Ovary (tissue), 9 donors: ENCODE data around the gene SCN11A. TPM values are rescaled to one million over a fixed set of nuclear protein-coding genes. Genes with fewer than 3 reads are reported as not detected.

Experiments
- DNase-seq, 5 donors: peaks; one replicate each; pipeline ENCODE4 v3.0.0-alpha.2; 2019 to 2020
- H3K27ac ChIP-seq, 2 donors: fragments of 200-600 bp; one replicate each; pipeline versions ENCODE4 v1.5.1 to v1.8.0; 2019 to 2022
- H3K27me3 ChIP-seq: fragments of 200-600 bp; one replicate; pipeline ENCODE4 v1.8.0; 2022
- H3K36me3 ChIP-seq: fragments of 200-600 bp; sonication (generic); one replicate; pipeline ENCODE4 v1.5.1; 2019
- H3K4me1 ChIP-seq: one replicate; pipeline ENCODE4 v1.8.1; 2013; ENCODE audit warnings: mild to moderate bottlenecking, moderate library complexity; ENCODE audit not compliant: insufficient read depth
- H3K4me3 ChIP-seq: fragments of 200-600 bp; sonication (generic); one replicate; pipeline ENCODE4 v1.5.1; 2017
- H3K9me3 ChIP-seq, 2 donors: fragments of 200-600 bp in 1 of 2; sonication (generic) in 1 of 2; one replicate each; pipeline versions ENCODE4 v1.5.1 to v1.8.1; 2013 to 2019; ENCODE audit warnings: mild to moderate bottlenecking in 1 of 2, moderate library complexity in 1 of 2
- CTCF ChIP-seq, 3 donors: fragments of 450-650 bp in 2 of 3; fragments of 200-600 bp in 1 of 3; IDR thresholded peaks; one replicate each; pipeline versions ENCODE4 v1.5.1 to v1.8.0; 2016 to 2022; ENCODE audit warnings: antibody characterized with exemption in 3 of 3, mild to moderate bottlenecking in 1 of 3
- EP300 ChIP-seq: sonication (generic); formaldehyde crosslinking; IDR thresholded peaks from one replicate; pipeline ENCODE4 v1.6.1; 2017; ENCODE audit warnings: antibody characterized with exemption
- POLR2A ChIP-seq: fragments of 450-650 bp; IDR thresholded peaks from one replicate; pipeline ENCODE4 v1.6.1; 2017; ENCODE audit warnings: antibody characterized with exemption, mild to moderate bottlenecking, moderate library complexity
- WGBS, 3 donors: extraction: QIAGEN DNeasy Blood & Tissue Kit in 1 of 3; methylation state at CpG; one replicate each; pipeline versions ENCODE4 v1.1.5 to v1.1.7; 2013 to 2017; 5-methylcytosine and 5-hydroxymethylcytosine counted together
- intact Hi-C, 4 donors: fragments of 100-400 bp; cut with DNase I; formaldehyde crosslinking; loops; one replicate each; pipeline versions ENCODE4 v1.11.0 to v1.15.1; 2022 to 2023
- polyA plus RNA-seq, 2 donors: library from polyadenylated mRNA; stranded (reverse); fragments of 200-250 nt in 1 of 2; fragments of 350-450 nt in 1 of 2; fragmentation: Illumina TruSeq in 1 of 2; extraction: RNeasy Lipid Tissue Mini Kit (QIAGEN cat#74804) in 1 of 2; gene quantifications; one replicate each; pipeline ENCODE4 v1.2.3, GENCODE V29; 2013 to 2014
- total RNA-seq, 7 donors: library from RNA; depleted of rRNA in 2 of 7; stranded (reverse); fragments of >200 nt in 2 of 7; fragmentation: NEBNext Ultra II Directional in 3 of 7; extraction: Animal tissue kit (Norgen Biotek cat#: 25700) in 3 of 7; gene quantifications; one replicate each; pipeline versions ENCODE4 v1.1.0 to v1.2.4, GENCODE V29; 2016 to 2023
- donor health status: DM: no; HTN: no; CAD: no; lungs with moderate emphysema.
- donor health status: DM: no; HTN: no; CAD: no.
- donor health status: Bipolar disorder and iron deficiency.
- donor health status: DM: yes; HTN: yes; CAD: no.
- donor health status: DM: no; HTN: no; CAD: no.
- donor health status: DM: yes; HTN: yes; CAD: no.

The SCN11A gene
- total and polyA plus RNA-seq, 9 donors, result under 0.01 to 0.34 (median 0.13) TPM

- Histone ChIP-seq H3K4me3 (no peak overlapping the region), H3K36me3 (no peaks in the 10 kb centered on the region), H3K4me1 (no peaks in the 10 kb centered on the region), H3K9me3 (no peaks in the 10 kb centered on the region), H3K27ac (no peak overlapping the region), H3K27me3 (no peaks in the 10 kb centered on the region)
- intact Hi-C loops, result no loop called here
- no peak for TF ChIP-seq CTCF (IDR thresholded peaks at IDR 0.05)
- TF ChIP-seq POLR2A, result no peak
- TF ChIP-seq EP300, result no peak
- WGBS, 3 donors, result 69 to 87% (median 72%) methylated on average over 3 of the region's 3 CpGs
- no peak for DNase-seq
These were observed 16.8 kb upstream of the SCN11A start for GRCh38 chr3:39068556-39068955.

- Histone ChIP-seq H3K27me3 (no peaks in the 10 kb centered on the region), H3K4me3 (no peak overlapping the region), H3K36me3 (no peaks in the 10 kb centered on the region), H3K4me1 (no peaks in the 10 kb centered on the region), H3K27ac (no peak overlapping the region), H3K9me3 (no peaks in the 10 kb centered on the region)
- intact Hi-C loops, result no loop called here
- no peak for DNase-seq
- WGBS, 3 donors, result 39 to 45% (median 42%) methylated on average over 1 of the region's 1 CpG
- TF ChIP-seq CTCF (IDR thresholded peaks at IDR 0.05) (no peak), EP300 (no peak), POLR2A (no peak)
These were observed 15.5 kb upstream of the SCN11A start for GRCh38 chr3:39067286-39067685.

- intact Hi-C loops, result no loop called here
- Histone ChIP-seq H3K27me3 (no peaks in the 10 kb centered on the region), H3K9me3 (no peaks in the 10 kb centered on the region), H3K27ac (no peak overlapping the region), H3K4me1 (no peaks in the 10 kb centered on the region), H3K4me3 (no peak overlapping the region), H3K36me3 (no peaks in the 10 kb centered on the region)
- WGBS, 3 donors, result 22 to 47% (median 42%) methylated on average over 1 of the region's 1 CpG
- DNase-seq, result no peak
- TF ChIP-seq CTCF (IDR thresholded peaks at IDR 0.05), result no peak
- TF ChIP-seq POLR2A, result no peak
- no peak for TF ChIP-seq EP300
These were observed 13.5 kb upstream of the SCN11A start for GRCh38 chr3:39065197-39065596.

- Histone ChIP-seq H3K27ac (no peak overlapping the region), H3K36me3 (no peaks in the 10 kb centered on the region), H3K27me3 (no peaks in the 10 kb centered on the region), H3K9me3 (no peaks in the 10 kb centered on the region), H3K4me3 (no peak overlapping the region), H3K4me1 (no peaks in the 10 kb centered on the region)
- WGBS, 3 donors, result 65 to 90% (median 89%) methylated on average over 1 of the region's 1 CpG
- no peak for TF ChIP-seq EP300
- TF ChIP-seq CTCF (IDR thresholded peaks at IDR 0.05), result no peak
- TF ChIP-seq POLR2A, result no peak
- intact Hi-C loops, result no loop called here
- DNase-seq, result no peak
These were observed 12.9 kb upstream of the SCN11A start for GRCh38 chr3:39064646-39065045.

GRCh38 chr3:39063143-39063542 lies 11.4 kb upstream of the SCN11A start:
- intact Hi-C loops, result no loop called here
- Histone ChIP-seq H3K27ac (no peak overlapping the region), H3K27me3 (no peaks in the 10 kb centered on the region), H3K36me3 (no peaks in the 10 kb centered on the region), H3K9me3 (no peaks in the 10 kb centered on the region), H3K4me1 (no peaks in the 10 kb centered on the region), H3K4me3 (no peak overlapping the region)
- TF ChIP-seq EP300 (no peak), POLR2A (no peak), CTCF (IDR thresholded peaks at IDR 0.05) (no peak)
- WGBS, 3 donors, result 92 to 95% (median 93%) methylated on average over 3 of the region's 3 CpGs
- DNase-seq, result no peak
